ENCODE data around the gene CCS. TPM values are rescaled to one million over a fixed set of nuclear protein-coding genes. Genes with fewer than 3 reads are reported as not detected.
A peak's percentile ranks its signal among the peaks of the same experiment; 100 is the strongest.

Gene CCS
- total and polyA plus RNA-seq, 2 of the 4 experiments (the other 2 are of a cell fraction): 20.1 to 53.0 TPM

DNA sequence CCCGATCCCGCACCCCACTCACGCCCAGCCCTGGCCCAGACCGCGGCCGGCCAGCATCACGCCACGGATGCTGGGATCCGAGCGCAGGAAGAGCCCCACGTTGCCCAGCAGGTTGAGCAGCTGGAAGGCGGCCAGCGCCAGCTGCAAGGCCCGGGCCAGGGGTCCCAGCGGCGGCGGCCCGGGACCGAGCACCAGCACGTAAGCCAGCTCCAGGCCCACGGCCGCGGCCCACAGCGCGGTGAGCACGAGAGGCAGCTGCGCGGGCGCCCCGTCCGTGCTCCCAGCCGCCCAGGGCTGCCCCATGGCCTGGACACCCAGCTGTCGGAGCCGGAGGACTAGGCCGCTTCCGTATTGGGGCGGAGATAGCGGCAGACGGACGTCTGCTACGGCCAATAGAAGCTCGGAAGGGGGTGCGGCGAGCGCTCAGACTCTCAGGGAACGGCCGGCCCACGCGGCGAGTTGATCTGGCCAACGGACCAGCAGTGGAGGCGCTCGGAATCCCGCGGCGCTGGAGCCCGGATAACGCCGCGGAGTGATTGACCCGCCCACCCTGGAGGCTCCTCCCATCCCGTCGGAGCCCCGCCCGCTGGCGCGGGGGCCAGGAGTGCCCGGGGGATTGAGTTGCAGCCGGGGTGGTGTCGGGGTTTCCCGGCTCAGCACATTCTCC, 47.2 kb upstream of the CCS start, which contains the start of gene ZDHHC24:
TSS of gene ZDHHC24 (minus strand) at position 348 of the 667 bp plus-strand sequence. CDS start at position 303, 45 bp downstream.
- H3K14ac ChIP-seq (replicated peaks; ENCODE audit: low read depth, low read length): peak within 1 kb of the TSS; percentile 44; the same call in 1 of the 2 replicates
- peak within 1 kb of the TSS; percentile 30; the same call in 1 of the 2 replicates for H3K27ac ChIP-seq (ENCODE audit: insufficient read depth, low read length)
- peak within 1 kb of the TSS; percentile 72 to 84 for H4K8ac ChIP-seq (ENCODE audit: low read depth in 2 of 2, low read length in 2 of 2)
- DNase-seq (peak; percentile 95), ATAC-seq (ENCODE audit: low read depth) (peak; percentile 96)
- H2BK120ac ChIP-seq (ENCODE audit: low read depth, low read length): no peak within 1 kb of the TSS
- H4K5ac ChIP-seq (ENCODE audit: low read depth, low read length): peak within 1 kb of the TSS; percentile 8; the same call in 1 of the 2 replicates
- intact Hi-C loops (cut with micrococcal nuclease) (loop anchor here (1.0 to 2.0 kb wide), 2 partner anchors 93 to 131 kb away; partner anchors contain the start of genes RBM4 and RBM4B), in situ Hi-C loops (cut with MboI; ENCODE audit: low sequenced_read_pairs) (no loop called here), dilution Hi-C loops (cut with HindIII; ENCODE audit: low sequenced_read_pairs, unreplicated experiment) (no loop called here)
- TF ChIP-seq NFE2L2 (IDR thresholded peaks at IDR 0.05; ENCODE audit: low read depth, low read length): no peak
- peak; percentile 90; the same call in 1 of the 2 replicates for TF ChIP-seq MXI1 (IDR thresholded peaks at IDR 0.05; ENCODE audit: borderline replicate concordance, low read depth, low read length)
- TF ChIP-seq, protein P1, sequence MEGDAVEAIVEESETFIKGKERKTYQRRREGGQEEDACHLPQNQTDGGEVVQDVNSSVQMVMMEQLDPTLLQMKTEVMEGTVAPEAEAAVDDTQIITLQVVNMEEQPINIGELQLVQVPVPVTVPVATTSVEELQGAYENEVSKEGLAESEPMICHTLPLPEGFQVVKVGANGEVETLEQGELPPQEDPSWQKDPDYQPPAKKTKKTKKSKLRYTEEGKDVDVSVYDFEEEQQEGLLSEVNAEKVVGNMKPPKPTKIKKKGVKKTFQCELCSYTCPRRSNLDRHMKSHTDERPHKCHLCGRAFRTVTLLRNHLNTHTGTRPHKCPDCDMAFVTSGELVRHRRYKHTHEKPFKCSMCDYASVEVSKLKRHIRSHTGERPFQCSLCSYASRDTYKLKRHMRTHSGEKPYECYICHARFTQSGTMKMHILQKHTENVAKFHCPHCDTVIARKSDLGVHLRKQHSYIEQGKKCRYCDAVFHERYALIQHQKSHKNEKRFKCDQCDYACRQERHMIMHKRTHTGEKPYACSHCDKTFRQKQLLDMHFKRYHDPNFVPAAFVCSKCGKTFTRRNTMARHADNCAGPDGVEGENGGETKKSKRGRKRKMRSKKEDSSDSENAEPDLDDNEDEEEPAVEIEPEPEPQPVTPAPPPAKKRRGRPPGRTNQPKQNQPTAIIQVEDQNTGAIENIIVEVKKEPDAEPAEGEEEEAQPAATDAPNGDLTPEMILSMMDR (conservative IDR thresholded peaks at IDR 0.05; ENCODE audit: low read depth, low read length): no peak
- TF ChIP-seq POLR2A (IDR thresholded peaks at IDR 0.05; ENCODE audit: low read depth, low read length): peak; percentile 87
- peak; percentile 71; the same call in 1 of the 2 replicates for TF ChIP-seq MAZ (IDR thresholded peaks at IDR 0.05; ENCODE audit: borderline replicate concordance, low read depth, low read length)
- ChIA-PET CTCF (interaction anchor here (1.3 kb wide), 1 partner anchor 132 kb away, joined by 7 read pairs; the partner anchor contains the start of gene RBM4B), POLR2A (ENCODE audit: unreplicated experiment) (no interaction called here)
- WGBS, 2 experiments (ENCODE audit: extremely low coverage in 2 of 2, insufficient read length in 1 of 2): 1% methylated on average over 36 of the region's 71 CpGs; no CpG with 5 or more reads in 1 of the 2 experiments
- no peak within 1 kb of the TSS for H3K23ac ChIP-seq (ENCODE audit: low read depth, low read length)
- H3K27me3 ChIP-seq (ENCODE audit: control insufficient read depth, insufficient read depth, low read length): peaks cover 23% of the 10 kb centered on the region
- H4K20me1 ChIP-seq (ENCODE audit: insufficient read depth, low read length): peaks cover 4% of the 10 kb centered on the region; the same call in 1 of the 2 replicates
- no peak within 1 kb of the TSS for H2BK20ac ChIP-seq (ENCODE audit: low read depth, low read length)
- peak within 1 kb of the TSS; percentile 62; the same call in 1 of the 2 replicates for H3K4ac ChIP-seq (ENCODE audit: low read depth, low read length)
- peak within 1 kb of the TSS; percentile 97 for H2AFZ ChIP-seq (replicated peaks; ENCODE audit: low read length, poor library complexity)
- H3K36me3 ChIP-seq (ENCODE audit: control insufficient read depth, insufficient read depth, low read length): peaks cover 12% of the 10 kb centered on the region; the same call in 1 of the 2 replicates
- H3K9me3 ChIP-seq (ENCODE audit: control insufficient read depth, insufficient read depth, low read length): no peaks in the 10 kb centered on the region
- no TSS peak for BruUV-seq (replicated peaks)
- H3K9ac ChIP-seq (ENCODE audit: low read depth, low read length): peak within 1 kb of the TSS; percentile 35
- peaks cover 3 to 19% of the 10 kb centered on the region in 2 experiments; a peak in 2 of 4 replicates for H3K79me1 ChIP-seq (ENCODE audit: low read depth in 1 of 2, low read length in 2 of 2)
- H2AK5ac ChIP-seq (ENCODE audit: low read depth, low read length): no peak within 1 kb of the TSS
- H3K9me1 ChIP-seq (ENCODE audit: insufficient read depth, low read length): peaks cover 5% of the 10 kb centered on the region; the same call in 1 of the 2 replicates
- peak within 1 kb of the TSS; percentile 3; the same call in 1 of the 2 replicates for H3K18ac ChIP-seq (ENCODE audit: low read depth, low read length)
- H4K91ac ChIP-seq (ENCODE audit: insufficient read depth, low read depth, low read length): peak within 1 kb of the TSS; percentile 32; the same call in 1 of the 2 replicates
- peak within 1 kb of the TSS; percentile 93 for H2AK9ac ChIP-seq (replicated peaks; ENCODE audit: low read depth, low read length, poor library complexity)
- peak within 1 kb of the TSS; percentile 75 for H3K4me3 ChIP-seq (ENCODE audit: insufficient read depth, low read depth, low read length)
- peak within 1 kb of the TSS; percentile 47; the same call in 1 of the 2 replicates for H3K56ac ChIP-seq (ENCODE audit: extremely low read depth, insufficient read depth, low read length)
- H3K4me1 ChIP-seq (ENCODE audit: control insufficient read depth, insufficient read depth, low read length): peaks cover 6% of the 10 kb centered on the region
- H3K4me2 ChIP-seq (ENCODE audit: low read depth, low read length): peak within 1 kb of the TSS; percentile 86
- no peak within 1 kb of the TSS for H2BK5ac ChIP-seq (ENCODE audit: low read depth, low read length, poor library complexity, severe bottlenecking)
- H2BK15ac ChIP-seq (ENCODE audit: low read depth, low read length): no peak within 1 kb of the TSS

All from IMR-90 (cell line).